ENCODE measurements around the gene TCTN3. TPM values are rescaled to one million over a fixed set of nuclear protein-coding genes. Genes with fewer than 3 reads are reported as not detected.
"Not testable (repeated sequence)": the region's sequence is repeated elsewhere in the genome, so short reads cannot be mapped to it uniquely, and the experiment has no call there.

Gene TCTN3
- total RNA-seq, 1 donor from 2014 or later: 47.5 TPM

GRCh38 chr10:95691281-95691680 is 2.4 kb downstream of the TCTN3 start:
- H3K4me3 Mint-ChIP-seq: no peak overlapping the region
- no peaks in the 10 kb centered on the region for H3K9me3 Mint-ChIP-seq
- no peak for ATAC-seq (ENCODE audit: low read depth)
- TF ChIP-seq CTCF (IDR thresholded peaks at IDR 0.05): no peak
- CTCF ChIA-PET: interaction anchor here (8.0 to 10.0 kb wide), 2 partner anchors 150 to 174 kb away, joined by 171 to 427 read pairs; no protein-coding TSS in a partner anchor
- H3K4me1 Mint-ChIP-seq: peaks cover 59% of the 10 kb centered on the region
- H3K27me3 Mint-ChIP-seq: no peaks in the 10 kb centered on the region
- no peak for DNase-seq
- intact Hi-C loops (cut with micrococcal nuclease): loop anchor here (5.0 to 10.0 kb wide), 2 partner anchors 351 to 444 kb away; partner anchors contain the start of genes CCNJ and ZNF518A
- POLR2A ChIA-PET: interaction anchor here (7.6 kb wide), 1 partner anchor 149 kb away, joined by 237 read pairs; no protein-coding TSS in a partner anchor
- H3K36me3 Mint-ChIP-seq (ENCODE audit: low read depth): peaks cover 69% of the 10 kb centered on the region
- no peak overlapping the region for H3K27ac Mint-ChIP-seq

- Mint-ChIP-seq H3K4me1 (peaks cover 47% of the 10 kb centered on the region), H3K36me3 (ENCODE audit: low read depth) (peaks cover 92% of the 10 kb centered on the region), H3K9me3 (no peaks in the 10 kb centered on the region), H3K27me3 (no peaks in the 10 kb centered on the region), H3K4me3 (no peak overlapping the region), H3K27ac (no peak overlapping the region)
- ATAC-seq (ENCODE audit: low read depth) (no peak), DNase-seq (no peak)
- no peak for TF ChIP-seq CTCF (IDR thresholded peaks at IDR 0.05)
- intact Hi-C loops (cut with micrococcal nuclease): loop anchor here (1.0 kb wide), 1 partner anchor 177 kb away; no protein-coding TSS in a partner anchor
- POLR2A ChIA-PET: interaction anchor here (0.6 to 1.1 kb wide), 5 partner anchors 26 to 1114 kb away, joined by 3 to 5 read pairs (median 4); no protein-coding TSS in a partner anchor
- CTCF ChIA-PET: interaction anchor here (1.3 to 10.0 kb wide), 2 partner anchors 153 to 176 kb away, joined by 6 to 171 read pairs; no protein-coding TSS in a partner anchor
Observed at GRCh38 chr10:95688648-95689047, 5.1 kb downstream of the TCTN3 start.

GRCh38 chr10:95683966-95684365 is 9.8 kb downstream of the TCTN3 start:
- TF ChIP-seq CTCF (IDR thresholded peaks at IDR 0.05): no peak
- Mint-ChIP-seq H3K36me3 (ENCODE audit: low read depth) (peaks cover 82% of the 10 kb centered on the region), H3K9me3 (no peaks in the 10 kb centered on the region), H3K27ac (no peak overlapping the region), H3K4me3 (no peak overlapping the region), H3K27me3 (no peaks in the 10 kb centered on the region), H3K4me1 (peaks cover 7% of the 10 kb centered on the region)
- ChIA-PET CTCF (interaction anchor here (1.4 kb wide), 1 partner anchor 10 kb away, joined by 7 read pairs; the partner anchor contains the start of gene TCTN3), POLR2A (no interaction called here)
- DNase-seq (no peak), ATAC-seq (ENCODE audit: low read depth) (no peak)
- intact Hi-C loops (cut with micrococcal nuclease): loop anchor here (5.0 kb wide), 1 partner anchor 177 kb away; no protein-coding TSS in a partner anchor

DNA sequence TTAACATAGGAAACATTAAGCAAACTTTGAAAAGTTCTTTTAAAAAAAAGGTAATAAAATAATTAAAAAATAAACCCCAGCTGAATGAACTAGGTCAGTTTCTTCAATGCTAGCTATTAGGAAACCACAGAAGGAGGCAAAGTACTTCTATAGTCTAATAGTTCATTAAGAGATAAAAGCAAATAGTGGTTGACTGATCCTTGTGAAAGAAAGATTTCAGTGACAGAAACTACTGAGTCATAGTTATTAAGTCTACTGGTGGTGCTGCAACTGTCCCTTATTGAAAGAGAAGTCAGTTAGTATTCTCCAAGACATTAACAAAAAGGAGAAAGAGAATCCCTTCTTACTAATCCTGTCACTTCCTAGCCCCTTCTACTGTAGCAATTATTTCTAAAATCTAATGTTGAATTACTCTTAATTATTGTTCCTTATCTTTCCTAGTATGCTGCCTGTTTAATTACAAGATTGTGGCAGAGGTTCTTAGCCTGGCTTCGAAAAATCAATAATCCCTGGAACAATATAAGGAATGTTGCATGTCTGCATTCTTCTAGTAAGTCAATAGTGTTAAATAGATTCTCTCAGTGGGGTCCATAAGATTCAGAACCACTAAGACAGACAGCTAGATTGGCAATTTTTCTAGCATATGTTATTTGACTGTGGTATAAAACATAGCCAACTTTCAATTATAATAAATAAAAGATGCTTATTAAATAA is 18.2 kb downstream of the TCTN3 start:
- ATAC-seq (ENCODE audit: low read depth) (no peak), DNase-seq (no peak)
- ChIA-PET CTCF (interaction anchor here (1.0 kb wide), 1 partner anchor 190 kb away, joined by 3 read pairs; no protein-coding TSS in a partner anchor), POLR2A (no interaction called here)
- H3K27me3 Mint-ChIP-seq: no peaks in the 10 kb centered on the region
- no peak for TF ChIP-seq CTCF (IDR thresholded peaks at IDR 0.05)
- intact Hi-C loops (cut with micrococcal nuclease): no loop called here
- H3K4me1 Mint-ChIP-seq: no peaks in the 10 kb centered on the region
- peaks cover 55% of the 10 kb centered on the region for H3K36me3 Mint-ChIP-seq (ENCODE audit: low read depth)
- H3K4me3 Mint-ChIP-seq: no peak overlapping the region
- no peak overlapping the region for H3K27ac Mint-ChIP-seq
- no peaks in the 10 kb centered on the region for H3K9me3 Mint-ChIP-seq

DNA sequence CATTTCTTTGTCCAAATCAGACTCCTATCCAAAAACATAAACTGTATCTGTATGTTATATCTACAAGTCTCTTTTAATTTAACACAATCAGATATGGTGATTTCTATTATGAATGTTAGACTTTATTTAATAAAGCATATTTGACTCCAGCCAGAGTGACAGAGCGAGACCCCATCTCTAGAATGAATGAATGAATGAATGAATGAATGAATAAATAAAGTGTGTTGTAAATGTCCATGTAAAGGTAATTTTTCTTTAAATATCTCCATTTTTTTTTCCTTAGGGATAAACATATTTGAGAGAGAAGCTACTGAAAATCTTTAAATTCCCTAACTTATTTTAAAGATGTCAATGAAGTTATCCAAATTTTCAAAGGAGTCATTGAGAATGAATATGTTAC is 19.1 kb downstream of the TCTN3 start:
- POLR2A ChIA-PET: no interaction called here
- Mint-ChIP-seq H3K4me1 (no peaks in the 10 kb centered on the region), H3K4me3 (no peak overlapping the region), H3K27me3 (no peaks in the 10 kb centered on the region), H3K9me3 (no peaks in the 10 kb centered on the region), H3K27ac (no peak overlapping the region), H3K36me3 (ENCODE audit: low read depth) (peaks cover 48% of the 10 kb centered on the region)
- DNase-seq (no peak), ATAC-seq (ENCODE audit: low read depth) (no peak)
- CTCF ChIA-PET: interaction anchor here (1.0 kb wide), 1 partner anchor 190 kb away, joined by 3 read pairs; no protein-coding TSS in a partner anchor
- no peak for TF ChIP-seq CTCF (IDR thresholded peaks at IDR 0.05)
- intact Hi-C loops (cut with micrococcal nuclease): no loop called here

- H3K27me3 Mint-ChIP-seq; DNase-seq; H3K9me3 Mint-ChIP-seq; POLR2A ChIA-PET; H3K27ac Mint-ChIP-seq; intact Hi-C loops (cut with micrococcal nuclease); ATAC-seq (ENCODE audit: low read depth); H3K4me1 Mint-ChIP-seq; H3K4me3 Mint-ChIP-seq: not testable (repeated sequence)
- peaks cover 53% of the 10 kb centered on the region for H3K36me3 Mint-ChIP-seq (ENCODE audit: low read depth)
- CTCF ChIA-PET: interaction anchor here (1.7 kb wide), 1 partner anchor 21 kb away, joined by 4 read pairs; the partner anchor contains the start of gene TCTN3
Observed at GRCh38 chr10:95672641-95673040, 21.1 kb downstream of the TCTN3 start.
